GM20000 (cell line): ENCODE measurements around the gene ANKRD13B.

ENCODE experiments used
- DNase-seq: peaks from one replicate; pipeline ENCODE4 v3.0.0; 2012; ENCODE audit warnings: low spot score
- CTCF ChIP-seq: IDR thresholded peaks from 2 replicates; pipeline ENCODE4 v1.5.1; 2012; ENCODE audit warnings: mild to moderate bottlenecking, control low read depth; ENCODE audit errors: extremely low read depth, missing control alignments

ANKRD13B gene

DNA sequence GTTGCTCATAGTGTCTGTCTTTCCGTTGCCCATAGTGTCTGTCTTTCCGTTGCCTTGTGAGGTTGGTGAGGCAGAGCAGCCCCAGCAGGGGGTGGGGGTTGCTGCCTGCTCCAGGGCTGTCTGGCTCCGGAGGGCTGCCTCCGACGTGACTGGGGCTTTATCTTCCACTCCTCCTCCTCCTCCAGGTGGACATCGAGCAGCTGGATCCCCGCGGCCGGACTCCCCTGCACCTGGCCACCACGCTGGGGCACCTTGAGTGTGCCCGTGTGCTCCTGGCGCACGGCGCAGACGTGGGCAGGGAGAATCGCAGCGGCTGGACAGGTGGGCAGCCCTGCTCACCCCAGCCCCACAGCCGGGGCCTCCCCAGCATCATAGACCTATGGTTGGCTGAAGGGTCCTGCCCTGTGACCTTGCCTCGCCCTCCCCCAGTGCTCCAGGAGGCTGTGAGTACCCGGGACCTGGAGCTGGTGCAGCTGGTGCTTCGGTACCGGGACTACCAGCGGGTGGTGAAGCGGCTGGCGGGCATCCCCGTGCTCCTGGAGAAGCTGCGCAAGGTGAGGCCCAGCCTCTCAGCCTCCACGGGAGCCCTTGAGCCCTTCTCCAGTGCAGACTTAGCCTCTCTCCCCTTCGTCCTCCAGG is 14.7 kb downstream of the ANKRD13B start:
- no peak for TF ChIP-seq CTCF
- no peak for DNase-seq

DNA sequence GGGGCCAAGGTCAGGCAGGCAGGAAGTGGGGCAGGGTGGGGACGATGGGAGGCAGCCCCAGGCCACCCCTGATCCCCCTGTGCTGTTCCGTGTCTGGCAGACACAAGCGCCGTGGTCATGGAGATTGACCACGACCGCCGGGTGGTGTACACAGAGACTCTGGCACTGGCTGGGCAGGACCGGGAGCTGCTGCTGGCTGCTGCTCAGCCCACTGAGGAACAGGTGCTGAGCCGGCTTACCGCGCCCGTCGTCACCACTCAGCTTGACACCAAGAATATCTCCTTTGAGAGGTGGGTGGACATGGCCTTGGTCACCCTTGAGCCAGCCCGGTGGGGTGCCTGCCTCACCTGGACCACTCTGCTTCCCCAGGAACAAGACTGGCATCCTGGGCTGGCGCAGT is 16.1 kb downstream of the ANKRD13B start:
- TF ChIP-seq CTCF, result no peak
- no peak for DNase-seq

- no peak for TF ChIP-seq CTCF
- DNase-seq, result no peak
These were observed 17.5 kb downstream of the ANKRD13B start for GRCh38 chr17:29610395-29610794.

GRCh38 chr17:29611351-29612093 is 18.6 kb downstream of the ANKRD13B start:
- DNase-seq, result no peak
- no peak for TF ChIP-seq CTCF

- TF ChIP-seq CTCF, result no peak
- no peak for DNase-seq
These were observed 19.1 kb downstream of the ANKRD13B start for GRCh38 chr17:29612094-29612403.

DNA sequence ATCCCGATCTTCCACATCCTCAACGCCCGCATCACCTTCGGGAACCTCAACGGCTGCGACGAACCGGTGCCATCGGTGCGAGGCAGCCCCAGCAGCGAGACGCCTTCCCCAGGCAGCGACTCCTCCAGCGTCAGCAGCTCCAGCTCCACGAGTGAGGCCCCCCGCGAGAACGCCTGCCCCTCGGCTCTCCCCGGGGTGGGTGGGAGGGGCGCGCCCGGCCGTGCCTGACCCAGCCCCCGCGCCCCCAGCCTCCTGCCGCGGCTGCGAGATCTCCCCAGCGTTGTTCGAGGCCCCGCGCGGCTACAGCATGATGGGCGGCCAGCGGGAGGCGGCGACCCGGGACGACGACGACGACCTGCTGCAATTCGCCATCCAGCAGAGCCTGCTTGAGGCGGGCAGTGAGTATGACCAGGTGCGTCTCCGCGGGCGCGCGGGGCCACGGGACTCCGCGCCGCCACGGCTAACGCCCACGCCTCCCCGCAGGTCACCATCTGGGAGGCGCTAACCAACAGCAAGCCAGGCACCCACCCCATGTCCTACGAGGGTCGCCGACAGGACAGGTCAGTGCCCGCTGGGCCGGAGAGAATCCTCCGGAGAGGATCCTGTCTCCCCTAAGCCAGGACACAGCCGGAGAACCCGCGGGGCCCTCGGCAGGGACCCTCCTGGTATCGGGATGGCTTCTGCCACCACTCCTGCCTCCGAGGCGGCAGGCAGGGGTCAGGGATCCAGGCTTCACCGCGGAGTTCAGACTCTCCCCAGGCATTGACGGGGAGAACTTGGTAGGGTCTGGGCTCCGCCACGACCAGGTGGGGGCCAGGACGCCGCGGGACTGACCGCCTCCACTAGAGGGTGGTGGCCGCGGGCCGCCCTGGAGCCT is 19.7 kb downstream of the ANKRD13B start:
- peak; percentile 41 for DNase-seq
- no peak for TF ChIP-seq CTCF

DNA sequence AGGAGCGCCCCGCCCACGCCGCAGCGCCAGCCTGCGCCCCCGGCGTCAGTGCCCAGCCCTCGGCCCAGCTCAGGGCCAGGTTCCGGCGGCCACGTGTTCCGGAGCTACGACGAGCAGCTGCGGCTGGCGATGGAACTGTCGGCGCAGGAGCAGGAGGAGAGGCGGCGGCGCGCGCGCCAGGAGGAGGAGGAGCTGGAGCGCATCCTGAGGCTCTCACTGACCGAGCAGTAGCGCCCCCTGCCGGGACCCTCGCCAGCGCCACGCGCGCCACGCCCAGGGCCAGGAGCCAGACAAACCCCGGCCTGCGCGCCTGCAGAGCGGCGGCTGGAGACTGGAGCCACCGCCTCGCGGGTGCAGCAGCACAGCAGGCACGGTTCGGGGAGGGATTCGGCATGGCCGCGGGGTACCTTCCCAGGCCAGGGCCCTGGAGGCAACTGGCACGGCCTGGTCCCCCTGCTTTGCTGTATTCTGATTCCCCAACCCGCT is 20.5 kb downstream of the ANKRD13B start:
- peak; percentile 94 for TF ChIP-seq CTCF
- DNase-seq, result peak; percentile 91
